ENCODE measurements around the gene ARHGAP30. TPM values are rescaled to one million over a fixed set of nuclear protein-coding genes. Genes with fewer than 3 reads are reported as not detected.
"Not testable (repeated sequence)": the region's sequence is repeated elsewhere in the genome, so short reads cannot be mapped to it uniquely, and the experiment has no call there.

ARHGAP30 gene
- total RNA-seq, 4 donors from 2014 or later, result 0.88 to 3.4 (median 2.6) TPM

- Histone ChIP-seq H3K4me1 (peaks cover 0 to 4% of the 10 kb centered on the region in 2 donors), H3K27me3 (peaks cover 0 to 5% of the 10 kb centered on the region in 2 donors), H3K4me3 (no peak overlapping the region), H3K9me3 (no peaks in the 10 kb centered on the region), H3K27ac (no peak overlapping the region), H3K36me3 (no peaks in the 10 kb centered on the region)
- DNase-seq, result no peak
- intact Hi-C loops (cut with DNase I; ENCODE audit: low total_unique reads), result no loop called here
- TF ChIP-seq CTCF (IDR thresholded peaks at IDR 0.05) (no peak), POLR2A (IDR thresholded peaks at IDR 0.05) (no peak)
Measured at GRCh38 chr1:161021970-161022353, 47.7 kb downstream of the ARHGAP30 start.

DNA sequence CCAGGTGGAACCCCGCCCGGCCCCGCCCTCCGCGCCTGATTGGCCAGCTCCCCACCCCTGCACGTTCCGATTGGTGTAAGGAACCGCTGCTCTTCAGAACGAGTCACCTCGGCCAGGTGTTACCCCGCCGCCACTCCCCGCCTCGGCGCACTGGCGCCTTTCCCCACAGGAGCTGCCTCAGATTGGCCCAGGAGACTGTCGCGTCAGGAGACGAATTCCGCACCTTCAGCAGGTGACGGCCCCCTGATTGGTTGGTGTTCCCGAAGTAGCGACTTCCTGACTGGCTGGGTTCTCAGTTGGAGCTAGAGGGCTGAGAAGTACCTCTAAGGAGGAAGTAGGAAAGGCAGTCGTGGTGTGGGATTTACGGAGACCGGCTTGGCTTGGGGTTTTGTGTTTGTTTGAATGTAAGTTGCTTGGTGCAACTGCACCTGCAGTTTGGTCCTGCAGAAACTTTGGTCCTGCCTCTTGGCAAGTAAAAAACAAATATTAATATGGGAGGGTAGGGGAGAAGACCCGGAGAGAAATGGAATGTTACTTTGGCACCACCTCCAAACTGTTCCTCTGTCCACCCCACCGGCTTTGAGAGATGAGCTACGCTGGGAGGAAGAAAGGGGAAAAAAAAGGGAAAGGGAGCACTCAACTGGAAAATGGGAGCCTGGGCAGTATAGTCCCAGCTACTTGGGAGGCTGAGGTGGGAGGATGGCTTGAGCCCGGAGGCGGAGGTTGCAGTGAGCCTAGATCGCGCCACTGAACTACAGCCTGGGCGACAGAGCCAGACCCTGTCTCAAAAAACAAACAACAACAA is 48.3 kb downstream of the ARHGAP30 start:
- Histone ChIP-seq H3K36me3 (no peaks in the 10 kb centered on the region), H3K27ac (no peak overlapping the region), H3K4me3 (peak overlapping the region; percentile 30 to 48), H3K27me3 (peaks cover 0 to 5% of the 10 kb centered on the region in 2 donors), H3K9me3 (no peaks in the 10 kb centered on the region), H3K4me1 (peaks cover 0 to 4% of the 10 kb centered on the region in 2 donors)
- intact Hi-C loops (cut with DNase I; ENCODE audit: low total_unique reads), result no loop called here
- peak; percentile 37 to 45 for DNase-seq
- TF ChIP-seq POLR2A (IDR thresholded peaks at IDR 0.05) (no peak), CTCF (IDR thresholded peaks at IDR 0.05) (no peak)

DNA sequence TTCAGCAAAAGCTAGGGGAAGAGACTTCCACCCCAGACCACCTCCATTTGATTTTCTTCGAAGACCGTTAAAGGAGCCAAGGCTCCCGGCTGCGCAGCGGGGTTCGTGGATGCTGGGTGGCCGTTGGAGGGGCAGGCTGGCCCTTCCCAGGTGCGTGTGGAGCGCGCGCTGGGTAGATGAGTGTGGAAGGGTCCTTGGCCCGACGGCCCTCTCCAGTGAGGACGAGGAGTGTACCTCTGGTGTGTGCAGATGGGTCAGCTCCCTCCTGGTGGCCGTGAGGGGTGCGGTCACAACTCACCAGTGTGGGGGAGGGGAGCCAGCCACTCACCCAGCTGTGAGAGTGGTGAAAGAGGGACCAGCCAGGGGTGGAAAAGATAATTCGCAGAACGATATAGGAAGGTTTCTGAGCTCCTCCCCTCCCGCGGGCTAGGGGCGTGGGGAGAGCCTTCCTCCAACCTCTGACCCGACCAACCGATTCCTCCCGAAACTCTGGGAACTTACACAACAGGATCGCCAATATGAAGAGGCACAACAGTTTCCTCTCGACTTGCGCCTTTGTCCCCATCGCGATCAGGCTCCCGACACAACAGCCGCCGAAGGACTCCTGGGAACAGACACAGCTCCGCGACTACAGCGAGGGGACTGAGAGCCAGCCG is 49.1 kb downstream of the ARHGAP30 start, which contains the start of gene F11R:
TSS of gene F11R (minus strand) at position 644 of the 656 bp plus-strand sequence. CDS start at position 565, 79 bp downstream.
- TF ChIP-seq POLR2A (IDR thresholded peaks at IDR 0.05) (peak in 1 of 2 donors; percentile 38), CTCF (IDR thresholded peaks at IDR 0.05) (no peak)
- Histone ChIP-seq H3K4me1 (peaks cover 0 to 4% of the 10 kb centered on the region in 2 donors), H3K4me3 (peak within 1 kb of the TSS; percentile 30 to 48), H3K36me3 (no peaks in the 10 kb centered on the region), H3K27me3 (peaks cover 0 to 5% of the 10 kb centered on the region in 2 donors), H3K9me3 (no peaks in the 10 kb centered on the region), H3K27ac (peak within 1 kb of the TSS; percentile 60 to 79)
- peak; percentile 20 to 24 for DNase-seq
- intact Hi-C loops (cut with DNase I; ENCODE audit: low total_unique reads), result no loop called here

- intact Hi-C loops (cut with DNase I; ENCODE audit: low total_unique reads), result no loop called here
- Histone ChIP-seq H3K27me3 (peaks cover 0 to 5% of the 10 kb centered on the region in 2 donors), H3K9me3 (no peaks in the 10 kb centered on the region), H3K27ac (peak overlapping the region; percentile 60 to 79), H3K4me1 (peaks cover 0 to 4% of the 10 kb centered on the region in 2 donors), H3K36me3 (no peaks in the 10 kb centered on the region), H3K4me3 (peak overlapping the region; percentile 30 to 48)
- peak in 1 of 2 donors; percentile 47 for TF ChIP-seq POLR2A (IDR thresholded peaks at IDR 0.05)
- no peak for TF ChIP-seq CTCF (IDR thresholded peaks at IDR 0.05)
- DNase-seq, result no peak
Measured at GRCh38 chr1:161019751-161020495, 49.8 kb downstream of the ARHGAP30 start.

GRCh38 chr1:161019111-161019660 is 50.5 kb downstream of the ARHGAP30 start:
- DNase-seq; H3K9me3 ChIP-seq; intact Hi-C loops (cut with DNase I; ENCODE audit: low total_unique reads); H3K4me3 ChIP-seq; H3K4me1 ChIP-seq; H3K27me3 ChIP-seq; H3K36me3 ChIP-seq: not testable (repeated sequence)
- peak overlapping the region in 1 of 2 donors; percentile 79 for H3K27ac ChIP-seq
